Fibroblast of villous mesenchyme (primary cell): Measurements from ENCODE around the gene PTPRQ. TPM values are rescaled to one million over a fixed set of nuclear protein-coding genes. Genes with fewer than 3 reads are reported as not detected.

ENCODE experiments used
- DNase-seq: peaks from one replicate; pipeline ENCODE4 v3.0.0-alpha.2; 2010; ENCODE audit warnings: low read depth
- H3K4me3 ChIP-seq: 2 replicates; pipeline ENCODE4 v1.5.1; 2011; ENCODE audit warnings: low read depth, mild to moderate bottlenecking, low read length
- CTCF ChIP-seq: IDR thresholded peaks from 2 replicates; pipeline ENCODE4 v1.5.1; 2012; ENCODE audit warnings: low read depth, mild to moderate bottlenecking, low read length; ENCODE audit not compliant: insufficient read depth
- total RNA-seq: library from RNA; depleted of rRNA; stranded (reverse); fragments of >200 nt; gene quantifications from 2 replicates; pipeline ENCODE4 v1.2.3, GENCODE V29; 2012

PTPRQ gene
- total RNA-seq, 1 donor = 5.6 TPM

- no peak overlapping the region for H3K4me3 ChIP-seq
- no peak for DNase-seq
- TF ChIP-seq CTCF = no peak
Observed at GRCh38 chr12:80512781-80513180, 68.7 kb downstream of the PTPRQ start.

DNA sequence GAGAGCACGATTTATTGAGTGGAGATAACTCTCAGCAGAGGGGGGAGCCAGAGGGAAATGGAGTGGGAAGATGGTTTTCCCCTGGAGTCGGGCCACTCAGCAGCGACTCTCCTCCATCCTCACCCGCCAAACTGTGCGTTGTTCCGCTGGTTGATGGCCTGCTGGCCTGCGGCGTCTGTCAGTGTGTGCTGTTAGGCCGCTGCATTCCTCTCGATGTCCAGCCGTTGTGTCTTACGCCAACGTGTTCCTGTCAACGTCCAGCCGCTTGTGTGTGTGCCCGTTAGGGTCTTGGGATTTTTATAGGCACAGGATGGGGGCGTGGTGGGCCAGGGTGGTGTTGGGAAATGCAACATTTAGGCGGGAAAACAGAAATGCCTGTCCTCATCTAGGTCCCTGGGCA is 69.2 kb downstream of the PTPRQ start:
- DNase-seq = no peak
- no peak for TF ChIP-seq CTCF
- no peak overlapping the region for H3K4me3 ChIP-seq

DNA sequence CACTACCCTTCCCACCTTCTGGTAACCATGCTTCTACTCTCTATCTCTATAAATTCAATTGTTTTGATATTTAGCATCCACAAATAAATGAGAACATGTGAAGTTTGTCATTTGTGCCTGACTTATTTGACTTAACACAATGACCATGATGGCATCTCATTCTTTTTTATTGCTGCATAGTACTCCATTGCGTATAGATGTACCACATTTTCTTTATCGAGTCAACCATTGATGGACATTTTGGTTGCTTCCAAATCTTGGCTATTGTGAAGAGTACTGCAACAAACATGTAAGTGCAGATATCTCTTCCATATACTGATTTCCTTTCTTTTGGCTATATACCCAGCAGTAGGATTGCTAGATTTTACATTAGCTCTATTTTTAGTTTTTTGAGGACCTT is 73.6 kb downstream of the PTPRQ start:
- no peak for TF ChIP-seq CTCF
- no peak overlapping the region for H3K4me3 ChIP-seq
- no peak for DNase-seq

DNA sequence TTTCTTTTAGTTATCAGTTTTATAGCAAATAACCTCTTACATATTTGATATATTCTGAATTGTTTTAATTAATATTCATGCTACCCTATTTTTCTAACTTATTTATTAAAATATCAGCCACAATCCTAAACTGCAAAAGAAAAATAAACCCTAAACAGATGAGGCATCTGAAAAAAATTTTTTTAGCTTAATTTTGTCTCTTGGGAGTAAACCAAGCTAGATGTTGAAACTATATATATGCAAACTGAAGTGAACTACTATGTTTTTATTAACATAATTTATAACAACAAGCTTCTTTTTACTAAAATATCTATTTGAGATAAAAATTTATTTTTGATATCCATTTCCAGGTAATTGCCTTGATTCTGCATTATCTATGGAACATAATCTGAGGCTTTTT is 87.6 kb downstream of the PTPRQ start:
- H3K4me3 ChIP-seq = no peak overlapping the region
- no peak for DNase-seq
- TF ChIP-seq CTCF = no peak

DNA sequence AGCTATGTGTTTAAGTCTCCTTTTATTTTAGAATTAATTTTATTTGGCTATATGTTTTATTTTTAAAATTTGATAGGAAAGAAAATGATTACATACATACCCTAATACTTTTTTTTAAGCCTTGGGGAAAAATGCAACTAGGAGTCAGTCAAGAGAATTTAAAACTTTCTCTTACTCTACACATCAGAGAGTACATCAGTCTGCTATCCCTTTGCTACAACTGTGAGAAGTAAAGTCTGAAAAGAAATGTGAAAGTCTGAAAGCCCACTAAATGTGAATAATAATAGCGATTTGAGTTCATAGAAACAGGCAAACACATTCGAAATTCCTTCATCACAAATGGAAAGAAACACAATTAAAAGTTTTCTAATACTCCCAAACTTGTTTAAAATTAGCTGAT is 95.0 kb downstream of the PTPRQ start:
- H3K4me3 ChIP-seq = no peak overlapping the region
- no peak for TF ChIP-seq CTCF
- DNase-seq = no peak

DNA sequence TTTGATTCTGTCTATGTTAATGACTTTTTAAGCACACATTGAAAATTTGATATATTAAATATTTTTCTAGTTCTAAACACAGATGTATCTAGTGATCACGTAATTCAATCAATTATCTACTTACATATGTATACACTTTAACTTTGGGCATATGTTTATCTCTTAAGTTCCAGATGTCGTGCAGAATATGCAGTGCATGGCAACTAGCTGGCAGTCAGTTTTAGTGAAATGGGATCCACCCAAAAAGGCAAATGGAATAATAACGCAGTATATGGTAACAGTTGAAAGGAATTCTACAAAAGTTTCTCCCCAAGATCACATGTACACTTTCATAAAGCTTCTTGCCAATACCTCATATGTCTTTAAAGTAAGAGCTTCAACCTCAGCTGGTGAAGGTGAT is 105.3 kb downstream of the PTPRQ start:
- H3K4me3 ChIP-seq = no peak overlapping the region
- DNase-seq = no peak
- TF ChIP-seq CTCF = no peak

- H3K4me3 ChIP-seq = no peak overlapping the region
- peak; percentile 95 for DNase-seq
- no peak for TF ChIP-seq CTCF
Observed at GRCh38 chr12:80551897-80552296, 107.9 kb downstream of the PTPRQ start.
